PC-9 (cell line): ENCODE measurements around the gene CDK17. TPM values are rescaled to one million over a fixed set of nuclear protein-coding genes. Genes with fewer than 3 reads are reported as not detected.

Experiments
- BruUV-seq: library from RNA; stranded (reverse); fragments of 400-500 nt; replicated peaks from 2 replicates; lab custom pipeline; 2021; lab: Mats Ljungman, UMichigan
- CTCF ChIA-PET: fragments of 300-600 bp; sonication (Branson Sonifier 250); formaldehyde crosslinking; loops from one replicate; lab custom pipeline; 2022; ENCODE audit warnings: antibody characterized with exemption; lab: Charles Lee
- POLR2A ChIA-PET: fragments of 300-600 bp; sonication (Branson Sonifier 250); formaldehyde crosslinking; loops from one replicate; lab custom pipeline; 2022; ENCODE audit warnings: antibody characterized with exemption; ENCODE audit not compliant: unreplicated experiment; lab: Charles Lee
- DNase-seq, 2 experiments: peaks; one replicate each; pipeline versions ENCODE4 v3.0.0 to v3.0.0-alpha.2; 2015 to 2022; ENCODE audit warnings: mixed read lengths in 1 of 2
- H2AFZ ChIP-seq: fragments of 200-600 bp; sonication (generic); 2 replicates; pipeline ENCODE4 v1.8.1; 2017; ENCODE audit warnings: antibody characterized with exemption
- H3F3A ChIP-seq: fragments of 200-600 bp; sonication (generic); 2 replicates; pipeline ENCODE4 v1.8.1; 2017; ENCODE audit warnings: antibody characterized with exemption, mild to moderate bottlenecking, low read depth; ENCODE audit not compliant: insufficient read depth
- H3K27ac ChIP-seq: fragments of 200-600 bp; sonication (generic); 2 replicates; pipeline ENCODE4 v1.6.1; 2016; ENCODE audit warnings: mixed run types
- H3K27me3 ChIP-seq: fragments of 200-600 bp; sonication (generic); 2 replicates; pipeline ENCODE4 v1.6.1; 2016; ENCODE audit warnings: low read depth, mixed run types; ENCODE audit not compliant: insufficient read depth
- H3K36me3 ChIP-seq: fragments of 200-600 bp; sonication (generic); 2 replicates; pipeline ENCODE4 v1.6.1; 2016; ENCODE audit warnings: low read depth, mixed run types
- H3K4me1 ChIP-seq: fragments of 200-600 bp; sonication (generic); replicated peaks from 2 replicates; pipeline ENCODE4 v1.6.1; 2016; ENCODE audit warnings: mixed run types; ENCODE audit not compliant: insufficient read depth
- H3K4me2 ChIP-seq: fragments of 200-600 bp; sonication (generic); 2 replicates; pipeline ENCODE4 v1.6.1; 2017; ENCODE audit warnings: mixed run types
- H3K4me3 ChIP-seq: fragments of 200-600 bp; sonication (generic); 2 replicates; pipeline ENCODE4 v1.6.1; 2016; ENCODE audit warnings: mixed run types
- H3K79me2 ChIP-seq: fragments of 200-600 bp; sonication (generic); 2 replicates; pipeline ENCODE4 v1.6.1; 2017; ENCODE audit warnings: low read depth, mixed run types
- H3K9me2 ChIP-seq: fragments of 200-600 bp; sonication (generic); 2 replicates; pipeline ENCODE4 v1.8.1; 2017; ENCODE audit warnings: mild to moderate bottlenecking; ENCODE audit not compliant: insufficient read depth
- H3K9me3 ChIP-seq: fragments of 200-600 bp; sonication (generic); 2 replicates; pipeline ENCODE4 v1.8.1; 2016; ENCODE audit warnings: low read depth; ENCODE audit not compliant: insufficient read depth
- H4K20me1 ChIP-seq: fragments of 200-600 bp; sonication (generic); 2 replicates; pipeline ENCODE4 v1.8.1; 2017; ENCODE audit not compliant: insufficient read depth
- CTCF ChIP-seq: fragments of 200-600 bp; sonication (generic); conservative IDR thresholded peaks from 2 replicates; pipeline ENCODE4 v1.6.1; 2017; ENCODE audit warnings: mixed run types, antibody characterized with exemption, mild to moderate bottlenecking, moderate library complexity
- EZH2 ChIP-seq: fragments of 200-600 bp; sonication (generic); IDR thresholded peaks from 2 replicates; pipeline ENCODE4 v1.8.0; 2017; ENCODE audit warnings: antibody characterized with exemption, low read depth
- intact Hi-C: fragments of 100-400 bp; cut with micrococcal nuclease; formaldehyde crosslinking; loops from one replicate; pipeline ENCODE4 v1.10.0; 2022; ENCODE audit not compliant: unreplicated experiment
- total RNA-seq: library from RNA; stranded (reverse); gene quantifications from 2 replicates; pipeline ENCODE4 v1.2.3, GENCODE V29; 2021

CDK17 gene
- total RNA-seq, 1 experiment from 2014 or later: 29.0 TPM

GRCh38 chr12:96293093-96293492, 107.1 kb downstream of the CDK17 start:
- no peaks in the 10 kb centered on the region for H3K9me3 ChIP-seq
- no peaks in the 10 kb centered on the region for H3K79me2 ChIP-seq
- no peaks in the 10 kb centered on the region for H3K9me2 ChIP-seq
- H3K27me3 ChIP-seq: no peaks in the 10 kb centered on the region
- intact Hi-C loops: loop anchor here (10.0 kb wide), 1 partner anchor 102 kb away; no protein-coding TSS in a partner anchor
- DNase-seq: no peak
- H3K4me3 ChIP-seq: no peak overlapping the region
- no peaks in the 10 kb centered on the region; the same call in 1 of the 2 replicates for H4K20me1 ChIP-seq
- ChIA-PET CTCF (no interaction called here), POLR2A (no interaction called here)
- TF ChIP-seq EZH2 (no peak), CTCF (no peak)
- H3K4me2 ChIP-seq: no peak overlapping the region
- no TSS peak for BruUV-seq
- no peaks in the 10 kb centered on the region for H3K4me1 ChIP-seq
- H3K27ac ChIP-seq: no peak overlapping the region
- H3F3A ChIP-seq: peaks cover 27% of the 10 kb centered on the region
- H2AFZ ChIP-seq: no peak overlapping the region
- peaks cover 35% of the 10 kb centered on the region for H3K36me3 ChIP-seq

GRCh38 chr12:96289067-96289466, 111.2 kb downstream of the CDK17 start:
- POLR2A ChIA-PET: no interaction called here
- TF ChIP-seq EZH2 (no peak), CTCF (no peak)
- CTCF ChIA-PET: no interaction called here

GRCh38 chr12:96285158-96285557, 115.1 kb downstream of the CDK17 start:
- Histone ChIP-seq H3K79me2 (no peaks in the 10 kb centered on the region), H3K9me3 (no peaks in the 10 kb centered on the region), H3K27ac (no peak overlapping the region), H3K9me2 (no peaks in the 10 kb centered on the region), H3K36me3 (peaks cover 33% of the 10 kb centered on the region), H3K27me3 (no peaks in the 10 kb centered on the region), H3K4me1 (no peaks in the 10 kb centered on the region), H3K4me3 (no peak overlapping the region), H4K20me1 (no peaks in the 10 kb centered on the region), H3F3A (peaks cover 11% of the 10 kb centered on the region; the same call in 1 of the 2 replicates), H3K4me2 (no peak overlapping the region), H2AFZ (no peak overlapping the region)
- POLR2A ChIA-PET: no interaction called here
- no peak for TF ChIP-seq CTCF
- TF ChIP-seq EZH2: no peak
- BruUV-seq: no TSS peak
- DNase-seq: no peak
- CTCF ChIA-PET: no interaction called here
- intact Hi-C loops: no loop called here

More at GRCh38 chr12:96289067-96289466, 111.2 kb downstream of the CDK17 start:
- Histone ChIP-seq H3K79me2 (no peaks in the 10 kb centered on the region), H3K4me1 (no peaks in the 10 kb centered on the region), H3K27ac (no peak overlapping the region), H4K20me1 (no peaks in the 10 kb centered on the region), H3K4me2 (no peak overlapping the region), H2AFZ (no peak overlapping the region), H3F3A (peaks cover 8% of the 10 kb centered on the region; the same call in 1 of the 2 replicates), H3K9me3 (no peaks in the 10 kb centered on the region), H3K36me3 (peaks cover 27% of the 10 kb centered on the region), H3K9me2 (no peaks in the 10 kb centered on the region), H3K4me3 (no peak overlapping the region), H3K27me3 (no peaks in the 10 kb centered on the region)
- intact Hi-C loops: no loop called here
- no peak for DNase-seq
- no TSS peak for BruUV-seq
